Globus pallidus (tissue), 1 donor: ENCODE measurements around the gene WFDC1.

Experiments used
- DNase-seq: peaks from one replicate; pipeline ENCODE4 v3.0.0-alpha.2; 2015; ENCODE audit warnings: low spot score

Gene WFDC1

DNA sequence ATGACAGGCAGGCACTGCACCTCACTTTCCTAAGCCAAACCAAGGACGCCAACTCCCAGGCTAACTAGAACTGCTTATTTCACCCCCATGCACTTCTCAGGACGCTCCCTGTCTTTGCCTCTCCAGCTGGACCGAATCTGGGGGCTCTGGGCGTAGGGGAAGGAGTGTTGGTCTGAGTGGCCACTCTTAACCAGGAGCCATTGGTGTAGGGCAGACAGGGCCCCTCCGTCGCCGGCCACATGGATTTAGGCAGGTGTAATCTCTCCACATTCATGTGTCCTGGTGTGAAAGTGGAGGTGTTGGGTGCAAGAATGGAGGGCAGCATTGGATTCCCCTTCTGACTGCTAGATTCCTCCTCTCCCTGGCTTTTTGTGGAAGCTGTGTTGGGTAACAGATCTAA lies 83.4 kb downstream of the WFDC1 start:
- no peak for DNase-seq

DNA sequence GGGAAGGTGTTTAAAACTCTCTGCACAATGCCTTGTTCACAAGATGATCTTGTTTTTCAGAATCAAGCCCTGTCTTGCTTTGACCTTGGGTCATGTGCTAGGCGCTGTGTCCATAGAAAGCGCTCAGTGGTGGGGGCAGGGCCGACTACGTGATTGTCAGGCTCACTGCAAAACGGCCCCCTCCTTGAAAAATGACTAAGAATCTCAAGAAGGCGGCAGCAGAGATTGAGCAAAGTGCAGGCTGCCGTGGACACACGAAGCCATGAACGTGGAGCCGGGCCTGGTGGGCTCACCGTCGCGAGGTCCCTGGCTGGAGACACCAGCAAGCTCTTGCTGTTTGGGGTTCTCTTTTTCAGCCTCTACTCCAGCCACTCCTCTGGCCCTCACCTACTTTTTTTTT lies 83.9 kb downstream of the WFDC1 start:
- no peak for DNase-seq

DNA sequence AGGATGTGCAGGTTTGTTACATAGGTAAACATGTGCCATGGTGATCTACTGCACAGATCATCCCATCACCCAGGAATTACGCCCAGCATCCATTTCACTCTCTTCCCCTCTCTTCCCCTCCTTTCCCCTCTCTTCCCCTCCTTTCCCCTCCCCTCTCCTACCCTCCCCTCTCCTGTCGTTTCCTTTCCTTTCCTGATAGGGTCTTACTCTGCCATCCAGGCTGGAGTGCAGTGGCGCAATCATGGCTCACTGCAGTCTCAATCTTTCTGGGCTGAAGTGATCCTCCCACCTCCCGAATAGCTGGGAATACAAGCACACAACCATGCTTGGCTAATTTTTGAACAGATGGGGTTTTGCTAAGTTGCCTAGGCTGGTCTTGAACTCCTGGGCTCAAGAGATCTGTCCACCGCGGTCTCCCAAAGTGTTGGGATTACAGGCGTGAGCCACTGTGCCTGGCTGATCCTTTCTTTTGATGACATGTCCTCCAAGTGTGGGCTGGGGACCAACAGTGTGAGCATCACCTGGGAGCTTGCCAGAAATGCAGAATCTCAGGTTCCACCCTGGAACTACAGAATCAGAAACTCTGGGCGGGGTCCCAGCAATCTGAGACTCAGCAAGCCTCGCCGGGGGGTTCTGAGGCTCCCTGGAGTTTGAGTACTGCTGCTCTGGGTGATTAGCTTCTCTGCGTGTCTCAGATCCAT lies 84.5 kb downstream of the WFDC1 start:
- no peak for DNase-seq
